Measurements from ENCODE around the gene HOMER3. TPM values are rescaled to one million over a fixed set of nuclear protein-coding genes. Genes with fewer than 3 reads are reported as not detected.

The HOMER3 gene
- total RNA-seq, 4 donors from 2014 or later: 16.6 to 47.8 (median 40.6) TPM

DNA sequence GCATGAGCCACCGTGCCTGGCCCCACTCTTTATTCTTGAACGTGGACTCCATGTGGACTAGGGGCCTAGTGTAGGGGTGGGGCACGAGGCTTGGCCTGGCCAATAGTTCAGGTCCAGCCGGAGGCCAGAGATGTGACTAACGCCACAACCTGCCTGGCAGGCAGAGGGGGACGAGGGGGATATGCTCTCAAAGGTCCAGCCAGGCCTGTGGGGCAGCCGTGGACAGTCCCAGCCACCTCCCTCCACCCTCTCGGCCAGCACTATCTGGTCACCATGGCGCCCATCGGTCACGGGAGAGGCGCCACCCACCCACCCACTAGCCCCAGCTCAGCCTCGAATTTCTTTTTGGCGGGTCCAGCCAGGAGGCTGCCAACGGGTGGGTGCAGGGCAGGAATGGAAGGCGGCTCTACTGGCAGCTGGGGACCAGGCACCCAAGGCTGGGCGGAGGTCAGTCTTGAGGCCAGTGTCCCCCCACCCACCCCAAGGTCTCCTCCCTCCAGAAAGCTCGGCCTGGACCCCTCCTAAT, 42.9 kb downstream of the HOMER3 start:
- DNase-seq (ENCODE audit: low spot score): no peak
- TF ChIP-seq, protein P1, sequence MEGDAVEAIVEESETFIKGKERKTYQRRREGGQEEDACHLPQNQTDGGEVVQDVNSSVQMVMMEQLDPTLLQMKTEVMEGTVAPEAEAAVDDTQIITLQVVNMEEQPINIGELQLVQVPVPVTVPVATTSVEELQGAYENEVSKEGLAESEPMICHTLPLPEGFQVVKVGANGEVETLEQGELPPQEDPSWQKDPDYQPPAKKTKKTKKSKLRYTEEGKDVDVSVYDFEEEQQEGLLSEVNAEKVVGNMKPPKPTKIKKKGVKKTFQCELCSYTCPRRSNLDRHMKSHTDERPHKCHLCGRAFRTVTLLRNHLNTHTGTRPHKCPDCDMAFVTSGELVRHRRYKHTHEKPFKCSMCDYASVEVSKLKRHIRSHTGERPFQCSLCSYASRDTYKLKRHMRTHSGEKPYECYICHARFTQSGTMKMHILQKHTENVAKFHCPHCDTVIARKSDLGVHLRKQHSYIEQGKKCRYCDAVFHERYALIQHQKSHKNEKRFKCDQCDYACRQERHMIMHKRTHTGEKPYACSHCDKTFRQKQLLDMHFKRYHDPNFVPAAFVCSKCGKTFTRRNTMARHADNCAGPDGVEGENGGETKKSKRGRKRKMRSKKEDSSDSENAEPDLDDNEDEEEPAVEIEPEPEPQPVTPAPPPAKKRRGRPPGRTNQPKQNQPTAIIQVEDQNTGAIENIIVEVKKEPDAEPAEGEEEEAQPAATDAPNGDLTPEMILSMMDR (IDR thresholded peaks at IDR 0.05): no peak
- ATAC-seq (ENCODE audit: low FRiP score): no peak

DNA sequence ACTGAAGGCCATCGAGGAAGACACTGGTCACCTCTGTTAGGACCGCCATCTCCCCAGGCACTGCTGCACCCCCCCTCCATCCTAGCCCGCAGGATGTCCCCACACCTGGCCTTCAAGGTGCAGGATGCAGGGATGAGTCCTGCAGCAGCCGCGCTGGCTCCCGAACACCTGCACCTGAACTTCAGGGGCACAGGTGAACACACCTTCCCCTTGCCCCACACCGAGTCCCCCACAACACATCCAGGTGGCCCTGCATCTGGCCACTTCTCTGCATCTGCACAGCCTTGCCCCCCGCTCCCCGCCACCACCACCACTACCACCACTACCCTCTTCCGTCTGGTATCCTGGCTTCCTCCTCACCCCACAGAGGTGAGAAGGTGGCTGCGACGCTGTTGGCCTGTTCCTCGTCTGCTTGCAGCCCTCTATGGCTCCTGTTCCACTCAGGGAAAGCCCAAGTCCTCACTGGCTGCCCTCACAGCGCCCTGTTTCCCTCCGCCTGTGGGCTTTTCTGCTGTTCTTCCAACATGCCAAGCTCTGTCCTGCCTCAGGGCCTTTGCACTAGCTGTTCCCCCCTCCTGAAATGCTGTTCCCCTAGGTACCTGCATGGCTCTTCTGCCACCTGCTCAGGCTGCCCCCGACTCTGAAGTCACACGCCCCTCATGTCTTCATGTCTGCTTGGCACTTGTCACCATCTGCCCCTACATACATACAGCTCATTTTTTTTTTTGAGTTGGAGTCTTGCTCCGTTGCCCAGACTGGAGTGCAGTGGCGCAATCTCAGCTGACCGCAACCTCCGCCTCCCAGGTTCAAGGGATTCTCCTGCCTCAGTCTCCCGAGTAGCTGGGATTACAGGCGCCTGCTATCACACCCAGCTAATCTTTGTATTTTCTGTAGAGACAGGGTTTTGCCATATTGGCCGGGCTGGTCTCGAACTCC, 43.7 kb downstream of the HOMER3 start:
- no peak for ATAC-seq (ENCODE audit: low FRiP score)
- no peak for DNase-seq (ENCODE audit: low spot score)
- TF ChIP-seq, protein P1 (IDR thresholded peaks at IDR 0.05): no peak

DNA sequence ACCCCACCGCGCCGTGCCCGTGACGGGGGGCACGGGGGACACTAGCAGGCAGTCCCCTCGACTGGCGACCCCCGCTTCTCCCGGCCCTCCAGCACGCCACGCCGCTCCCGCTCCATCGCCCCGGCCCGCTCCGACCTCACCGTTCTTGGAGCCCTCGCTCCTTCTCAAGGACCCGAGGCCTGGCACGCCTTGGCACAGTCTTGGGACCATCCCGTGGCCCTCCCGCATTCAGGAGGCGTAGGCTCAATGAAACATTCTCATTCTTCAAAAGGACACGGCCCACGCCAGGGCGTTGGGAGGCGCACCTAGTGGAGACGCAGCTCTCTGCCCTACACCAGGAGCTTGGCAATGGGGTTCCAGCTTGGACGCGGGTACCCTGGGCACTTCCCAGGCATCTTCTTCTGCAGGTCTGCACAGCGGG, 44.6 kb downstream of the HOMER3 start:
- TF ChIP-seq, protein P1 (IDR thresholded peaks at IDR 0.05): no peak
- ATAC-seq (ENCODE audit: low FRiP score): no peak

DNA sequence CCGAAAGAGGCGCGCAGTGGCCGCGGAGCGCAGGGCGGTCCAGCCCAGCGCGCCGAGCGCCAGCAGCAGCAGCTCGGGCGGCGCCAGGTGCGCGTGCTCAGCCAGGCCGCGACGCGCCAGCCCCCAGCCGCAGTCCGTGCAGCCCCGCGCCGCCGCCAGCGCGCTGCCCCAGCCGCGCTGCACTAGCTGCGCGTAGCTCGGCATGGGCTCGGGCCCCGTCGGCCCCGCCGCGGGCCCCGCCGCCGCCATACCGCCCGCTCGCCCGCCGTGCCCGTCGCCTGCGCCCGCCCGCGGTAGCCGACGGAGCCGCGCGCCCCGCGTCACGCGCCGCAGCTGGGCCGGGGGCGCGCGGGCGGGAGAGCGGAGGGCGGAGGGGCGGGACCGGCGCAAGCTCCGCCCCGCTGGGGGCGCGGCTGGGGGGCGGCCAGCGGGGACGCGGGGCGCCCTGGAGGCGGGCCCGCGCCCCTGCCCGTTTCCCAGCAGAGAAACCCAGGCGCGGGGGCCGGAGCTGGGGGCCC, 45.1 kb downstream of the HOMER3 start, which contains the start of gene CERS1:
CERS1 (minus strand) TSS at position 335 of the 518 bp plus-strand sequence; CDS start at position 249, 86 bp downstream.
- TF ChIP-seq, protein P1 (IDR thresholded peaks at IDR 0.05): no peak
- ATAC-seq (ENCODE audit: low FRiP score): no peak
- DNase-seq (ENCODE audit: low spot score): no peak

More for the DNA sequence above, 44.6 kb downstream of the HOMER3 start:
- no peak for DNase-seq (ENCODE audit: low spot score)

DNA sequence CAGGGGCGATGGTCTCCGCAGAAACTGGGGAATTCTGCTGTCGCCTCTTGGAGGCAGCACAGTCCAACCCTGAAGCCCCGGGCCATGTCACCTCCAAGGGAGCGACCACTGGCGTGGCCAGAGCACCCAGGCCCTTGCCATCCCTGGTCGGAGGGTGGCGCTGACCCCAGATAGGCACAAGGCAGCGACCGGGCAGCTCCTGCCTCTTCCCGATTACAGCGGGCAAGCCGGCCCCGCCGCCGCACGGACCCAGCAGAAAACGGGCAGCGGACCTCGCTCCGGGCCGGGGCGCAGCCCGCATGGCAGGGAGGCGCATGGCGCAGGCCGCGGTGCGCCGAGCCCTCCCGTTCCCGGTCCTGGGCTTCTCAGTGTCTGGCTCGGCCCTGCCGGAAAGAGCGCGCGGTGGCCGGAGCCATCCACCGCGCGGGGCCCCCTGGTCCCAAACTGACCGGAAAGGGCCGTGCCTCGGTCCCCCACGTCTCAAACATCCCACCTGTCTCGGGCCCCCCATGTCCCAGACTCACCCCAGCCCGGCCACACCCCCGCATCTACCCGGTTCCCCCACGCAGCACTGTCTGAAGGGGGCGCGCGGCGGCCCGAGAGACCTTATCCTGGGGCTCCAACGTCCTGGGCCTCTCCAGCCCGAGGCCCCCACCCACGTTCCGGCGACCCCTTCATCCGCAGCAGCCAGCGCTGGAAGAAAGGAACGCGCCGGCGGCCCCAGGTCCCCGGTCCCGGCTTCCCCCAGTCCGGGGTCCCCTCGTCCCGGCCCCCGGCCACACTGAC, 45.8 kb downstream of the HOMER3 start:
- ATAC-seq (ENCODE audit: low FRiP score) (no peak), DNase-seq (ENCODE audit: low spot score) (no peak)
- TF ChIP-seq, protein P1 (IDR thresholded peaks at IDR 0.05): no peak

DNA sequence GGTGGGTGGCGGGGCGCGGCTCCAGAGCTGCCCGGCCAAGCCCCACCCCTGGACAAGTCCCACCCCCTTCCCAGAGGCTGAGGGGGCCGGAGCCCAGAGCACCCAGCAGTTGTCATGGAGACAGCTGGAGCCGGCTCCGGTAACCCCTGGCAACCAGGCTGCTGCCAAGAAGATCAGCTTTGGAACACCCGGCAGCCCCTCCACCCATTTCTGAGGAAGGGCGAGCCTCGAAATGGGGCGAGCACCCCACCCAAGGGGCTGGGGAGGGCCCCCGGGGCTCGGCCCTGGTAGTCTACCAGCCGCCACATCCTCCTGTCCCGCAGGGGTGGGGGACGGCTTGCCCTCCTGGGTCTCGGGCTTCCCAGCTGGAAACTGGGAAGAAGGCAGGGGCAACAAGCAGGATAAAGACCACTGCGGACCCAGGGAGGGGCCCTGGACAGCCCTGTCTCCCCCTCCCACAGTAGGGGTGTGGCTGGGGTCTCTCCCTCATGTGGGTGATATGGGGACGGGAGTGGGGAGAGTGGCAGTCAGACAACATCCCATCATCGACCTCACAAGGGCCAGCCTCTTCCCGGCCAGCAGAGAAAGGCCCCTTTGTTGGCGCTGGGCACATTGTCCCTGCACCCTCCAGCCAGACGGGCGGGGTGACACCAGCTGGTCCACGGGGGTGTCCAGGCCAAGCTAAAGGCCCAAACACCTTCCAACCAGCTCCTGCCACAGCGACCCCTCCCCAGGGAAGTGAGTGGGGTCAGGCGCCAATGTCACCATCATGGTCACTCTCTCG, 46.6 kb downstream of the HOMER3 start:
- TF ChIP-seq, protein P1 (IDR thresholded peaks at IDR 0.05): no peak
- ATAC-seq (ENCODE audit: low FRiP score) (no peak), DNase-seq (ENCODE audit: low spot score) (no peak)
